ENCODE data around the gene DMC1.

Gene DMC1

GRCh38 chr22:38501797-38502672, 67.9 kb downstream of the DMC1 start:
- DNase-seq (ENCODE audit: low spot score) (no peak), ATAC-seq (ENCODE audit: low read depth) (no peak)
- H3K27me3 ChIP-seq (ENCODE audit: insufficient read depth, poor library complexity, severe bottlenecking): no peaks in the 10 kb centered on the region
- no peak overlapping the region for H3K4me3 ChIP-seq (ENCODE audit: severe bottlenecking)
- TF ChIP-seq CTCF (IDR thresholded peaks at IDR 0.05; ENCODE audit: poor library complexity, severe bottlenecking): no peak
- H3K36me3 ChIP-seq (ENCODE audit: low read depth): peaks cover 83% of the 10 kb centered on the region
- peaks cover 16% of the 10 kb centered on the region for H3K4me1 ChIP-seq (ENCODE audit: insufficient read depth, poor library complexity, severe bottlenecking)
- H3K9me3 ChIP-seq (ENCODE audit: severe bottlenecking): no peaks in the 10 kb centered on the region
- H3K27ac ChIP-seq (ENCODE audit: poor library complexity, severe bottlenecking): no peak overlapping the region

GRCh38 chr22:38497869-38498268, 72.1 kb downstream of the DMC1 start:
- ATAC-seq (ENCODE audit: low read depth) (no peak), DNase-seq (ENCODE audit: low spot score) (no peak)
- TF ChIP-seq CTCF (IDR thresholded peaks at IDR 0.05; ENCODE audit: poor library complexity, severe bottlenecking): no peak
- H3K27me3 ChIP-seq (ENCODE audit: insufficient read depth, poor library complexity, severe bottlenecking): no peaks in the 10 kb centered on the region
- no peak overlapping the region for H3K27ac ChIP-seq (ENCODE audit: poor library complexity, severe bottlenecking)
- H3K36me3 ChIP-seq (ENCODE audit: low read depth): peaks cover 100% of the 10 kb centered on the region
- no peaks in the 10 kb centered on the region for H3K9me3 ChIP-seq (ENCODE audit: severe bottlenecking)
- no peak overlapping the region for H3K4me3 ChIP-seq (ENCODE audit: severe bottlenecking)
- H3K4me1 ChIP-seq (ENCODE audit: insufficient read depth, poor library complexity, severe bottlenecking): peaks cover 5% of the 10 kb centered on the region

- ATAC-seq (ENCODE audit: low read depth) (no peak), DNase-seq (ENCODE audit: low spot score) (no peak)
- no peak overlapping the region for H3K4me3 ChIP-seq (ENCODE audit: severe bottlenecking)
- H3K27me3 ChIP-seq (ENCODE audit: insufficient read depth, poor library complexity, severe bottlenecking): no peaks in the 10 kb centered on the region
- H3K27ac ChIP-seq (ENCODE audit: poor library complexity, severe bottlenecking): no peak overlapping the region
- peaks cover 100% of the 10 kb centered on the region for H3K36me3 ChIP-seq (ENCODE audit: low read depth)
- H3K4me1 ChIP-seq (ENCODE audit: insufficient read depth, poor library complexity, severe bottlenecking): no peaks in the 10 kb centered on the region
- H3K9me3 ChIP-seq (ENCODE audit: severe bottlenecking): no peaks in the 10 kb centered on the region
- no peak for TF ChIP-seq CTCF (IDR thresholded peaks at IDR 0.05; ENCODE audit: poor library complexity, severe bottlenecking)
Measured at GRCh38 chr22:38494939-38495338, 75.0 kb downstream of the DMC1 start.

- ATAC-seq (ENCODE audit: low read depth) (no peak), DNase-seq (ENCODE audit: low spot score) (no peak)
- Histone ChIP-seq H3K36me3 (ENCODE audit: low read depth) (peaks cover 100% of the 10 kb centered on the region), H3K4me3 (ENCODE audit: severe bottlenecking) (no peak overlapping the region), H3K4me1 (ENCODE audit: insufficient read depth, poor library complexity, severe bottlenecking) (no peaks in the 10 kb centered on the region), H3K27me3 (ENCODE audit: insufficient read depth, poor library complexity, severe bottlenecking) (no peaks in the 10 kb centered on the region), H3K9me3 (ENCODE audit: severe bottlenecking) (no peaks in the 10 kb centered on the region), H3K27ac (ENCODE audit: poor library complexity, severe bottlenecking) (no peak overlapping the region)
- no peak for TF ChIP-seq CTCF (IDR thresholded peaks at IDR 0.05; ENCODE audit: poor library complexity, severe bottlenecking)
Measured at GRCh38 chr22:38494498-38494897, 75.5 kb downstream of the DMC1 start.

All from RWPE2 (cell line).